Lower lobe of right lung (tissue), 2 donors: ENCODE results near the gene SNRPA1. TPM values are rescaled to one million over a fixed set of nuclear protein-coding genes. Genes with fewer than 3 reads are reported as not detected.

Experiments used
- ATAC-seq, 2 donors: fragments of 200-7000 bp; cut with Tn5 transposase; one replicate each; pipeline ENCODE4 v1.9.1; 2020 to 2022; ENCODE audit warnings: mild to moderate bottlenecking in 2 of 2, moderate library complexity in 2 of 2
- DNase-seq: peaks from one replicate; pipeline ENCODE4 v3.0.0-alpha.2; 2020
- H3K27ac ChIP-seq: fragments of 200-600 bp; one replicate; pipeline ENCODE4 v1.8.0; 2022
- H3K27me3 ChIP-seq: fragments of 200-600 bp; one replicate; pipeline ENCODE4 v1.8.0; 2022; ENCODE audit warnings: low read depth
- H3K36me3 ChIP-seq: fragments of 200-600 bp; one replicate; pipeline ENCODE4 v1.8.0; 2022; ENCODE audit warnings: mild to moderate bottlenecking
- H3K4me1 ChIP-seq: fragments of 200-600 bp; one replicate; pipeline ENCODE4 v1.8.0; 2022
- H3K4me3 ChIP-seq: fragments of 200-600 bp; one replicate; pipeline ENCODE4 v1.8.0; 2022; ENCODE audit warnings: mild to moderate bottlenecking
- H3K9me3 ChIP-seq: fragments of 200-600 bp; one replicate; pipeline ENCODE4 v1.8.0; 2022
- intact Hi-C: fragments of 100-400 bp; cut with DNase I; formaldehyde crosslinking; loops from one replicate; pipeline ENCODE4 v1.11.0; 2022
- total RNA-seq: library from RNA; stranded (reverse); fragmentation: NEBNext Ultra II Directional; extraction: Animal tissue kit (Norgen Biotek cat#: 25700); gene quantifications from one replicate; pipeline ENCODE4 v1.2.1, GENCODE V29; 2021
- TF ChIP-seq, protein P1 (sequence below): fragments of 200-600 bp; IDR thresholded peaks from one replicate; pipeline ENCODE4 v1.8.0; 2022; ENCODE audit warnings: antibody characterized with exemption, mild to moderate bottlenecking
- donor health status: DM: no; HTN: yes; CAD: no; lungs with severe emphysema.

SNRPA1 gene
- total RNA-seq, 1 donor from 2014 or later, result 35.4 TPM

DNA sequence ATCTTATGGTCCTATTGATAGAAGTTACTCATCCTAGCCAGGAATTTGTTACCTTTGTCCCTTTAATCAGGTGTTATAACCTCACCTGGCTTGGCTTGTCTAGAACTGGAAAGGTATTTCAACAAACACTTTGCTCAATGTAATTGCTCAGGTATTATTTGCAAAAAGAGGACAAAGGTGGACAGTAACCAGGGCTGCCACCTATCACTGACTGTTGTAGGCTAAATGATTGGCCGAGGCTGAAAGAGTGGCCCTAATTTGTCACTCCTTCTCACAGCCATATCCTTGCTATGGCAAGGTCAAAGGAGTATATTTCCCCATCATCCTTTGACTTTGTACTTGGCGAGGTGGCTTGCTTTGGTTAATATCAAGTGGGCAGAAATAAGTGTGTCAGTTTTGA, 15.0 kb downstream of the SNRPA1 start:
- Histone ChIP-seq H3K4me1 (peaks cover 20% of the 10 kb centered on the region), H3K27me3 (no peaks in the 10 kb centered on the region), H3K27ac (no peak overlapping the region), H3K36me3 (peaks cover 61% of the 10 kb centered on the region), H3K9me3 (no peaks in the 10 kb centered on the region), H3K4me3 (no peak overlapping the region)
- intact Hi-C loops, result no loop called here
- ATAC-seq (no peak), DNase-seq (no peak)
- TF ChIP-seq, protein P1, sequence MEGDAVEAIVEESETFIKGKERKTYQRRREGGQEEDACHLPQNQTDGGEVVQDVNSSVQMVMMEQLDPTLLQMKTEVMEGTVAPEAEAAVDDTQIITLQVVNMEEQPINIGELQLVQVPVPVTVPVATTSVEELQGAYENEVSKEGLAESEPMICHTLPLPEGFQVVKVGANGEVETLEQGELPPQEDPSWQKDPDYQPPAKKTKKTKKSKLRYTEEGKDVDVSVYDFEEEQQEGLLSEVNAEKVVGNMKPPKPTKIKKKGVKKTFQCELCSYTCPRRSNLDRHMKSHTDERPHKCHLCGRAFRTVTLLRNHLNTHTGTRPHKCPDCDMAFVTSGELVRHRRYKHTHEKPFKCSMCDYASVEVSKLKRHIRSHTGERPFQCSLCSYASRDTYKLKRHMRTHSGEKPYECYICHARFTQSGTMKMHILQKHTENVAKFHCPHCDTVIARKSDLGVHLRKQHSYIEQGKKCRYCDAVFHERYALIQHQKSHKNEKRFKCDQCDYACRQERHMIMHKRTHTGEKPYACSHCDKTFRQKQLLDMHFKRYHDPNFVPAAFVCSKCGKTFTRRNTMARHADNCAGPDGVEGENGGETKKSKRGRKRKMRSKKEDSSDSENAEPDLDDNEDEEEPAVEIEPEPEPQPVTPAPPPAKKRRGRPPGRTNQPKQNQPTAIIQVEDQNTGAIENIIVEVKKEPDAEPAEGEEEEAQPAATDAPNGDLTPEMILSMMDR, result no peak

DNA sequence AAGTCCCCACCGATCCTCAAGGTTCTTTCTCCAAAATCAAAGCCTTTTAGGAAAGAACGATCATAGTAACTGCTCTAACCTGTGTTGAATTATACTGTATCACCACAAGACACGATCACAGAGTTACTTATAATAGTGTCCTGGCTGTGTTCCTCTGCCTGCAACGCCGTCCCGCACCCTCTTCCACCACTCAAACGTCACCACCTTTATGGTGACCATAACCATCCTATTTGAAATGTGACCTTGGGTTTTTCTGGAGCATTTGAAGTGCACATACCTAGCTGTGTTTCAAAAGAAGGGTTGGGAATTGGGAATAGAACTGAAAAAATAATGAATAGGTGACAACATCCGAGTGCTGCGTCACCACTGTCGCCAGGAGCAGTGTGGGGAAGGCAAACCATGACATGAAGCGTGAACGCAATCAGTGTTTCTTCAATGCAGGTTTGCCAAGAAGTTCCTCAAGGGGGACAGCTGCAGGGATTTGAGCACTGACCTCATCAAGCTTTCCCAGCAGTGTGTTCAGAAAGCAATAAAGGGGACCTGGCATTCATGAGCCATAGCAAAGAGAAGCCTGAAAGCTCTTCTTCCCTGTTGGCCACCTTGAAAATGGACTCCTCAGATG, 17.0 kb downstream of the SNRPA1 start:
- H3K27me3 ChIP-seq, result no peaks in the 10 kb centered on the region
- H3K36me3 ChIP-seq, result peaks cover 61% of the 10 kb centered on the region
- H3K9me3 ChIP-seq, result no peaks in the 10 kb centered on the region
- intact Hi-C loops, result no loop called here
- H3K4me3 ChIP-seq, result peak overlapping the region; percentile 89
- peaks cover 20% of the 10 kb centered on the region for H3K4me1 ChIP-seq
- TF ChIP-seq, protein P1, result no peak
- ATAC-seq, result no peak
- DNase-seq, result no peak
- H3K27ac ChIP-seq, result peak overlapping the region; percentile 93

DNA sequence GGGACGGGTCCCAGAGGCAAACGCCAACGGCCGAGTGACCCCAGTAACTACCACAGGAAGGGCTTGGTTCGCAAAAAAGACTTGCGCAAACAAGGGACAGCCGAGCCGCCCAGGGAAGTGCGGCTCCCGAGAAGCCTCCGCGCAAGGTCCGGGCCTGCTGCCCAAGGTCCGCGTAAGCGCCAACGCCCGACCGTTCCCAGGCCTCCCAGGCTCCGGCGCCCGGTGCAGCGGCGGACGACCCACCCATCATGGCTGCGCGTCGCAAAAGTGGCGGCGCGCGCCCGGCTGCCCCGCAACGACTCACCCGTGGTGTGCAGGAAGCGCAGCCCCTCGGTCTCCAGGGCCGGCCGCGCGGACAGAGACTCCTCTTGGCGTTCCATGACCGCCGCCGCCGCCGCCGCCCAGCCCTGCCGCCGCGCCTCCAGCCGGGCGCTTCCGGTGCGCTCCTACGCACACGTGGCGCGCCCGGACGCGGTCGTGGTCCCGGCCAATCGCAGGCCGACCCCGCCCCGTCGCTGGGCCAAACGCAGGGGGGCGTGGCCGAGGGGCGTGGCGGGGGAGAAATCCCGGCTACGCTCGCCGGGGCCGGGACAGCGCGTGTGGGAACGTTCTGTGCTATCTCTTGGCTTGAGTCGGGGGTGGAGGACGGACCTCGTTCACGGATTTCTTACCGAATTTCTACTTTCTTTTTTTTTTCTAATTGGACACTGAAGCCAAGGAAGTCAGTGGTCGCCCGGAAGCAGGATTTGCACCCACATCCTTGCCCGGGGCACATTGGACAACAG, 17.8 kb downstream of the SNRPA1 start, which contains the start of gene SELENOS:
Gene SELENOS, minus strand, starts transcription at position 448 of the 785 bp plus-strand sequence. Its CDS starts 68 bp downstream, at position 380.
- intact Hi-C loops, result no loop called here
- H3K9me3 ChIP-seq, result no peaks in the 10 kb centered on the region
- DNase-seq, result peak; percentile 94
- peak within 1 kb of the TSS; percentile 93 for H3K27ac ChIP-seq
- H3K4me1 ChIP-seq, result peaks cover 20% of the 10 kb centered on the region
- peak within 1 kb of the TSS; percentile 89 for H3K4me3 ChIP-seq
- TF ChIP-seq, protein P1, result no peak
- H3K27me3 ChIP-seq, result no peaks in the 10 kb centered on the region
- ATAC-seq, result peak; percentile 99
- H3K36me3 ChIP-seq, result peaks cover 61% of the 10 kb centered on the region

DNA sequence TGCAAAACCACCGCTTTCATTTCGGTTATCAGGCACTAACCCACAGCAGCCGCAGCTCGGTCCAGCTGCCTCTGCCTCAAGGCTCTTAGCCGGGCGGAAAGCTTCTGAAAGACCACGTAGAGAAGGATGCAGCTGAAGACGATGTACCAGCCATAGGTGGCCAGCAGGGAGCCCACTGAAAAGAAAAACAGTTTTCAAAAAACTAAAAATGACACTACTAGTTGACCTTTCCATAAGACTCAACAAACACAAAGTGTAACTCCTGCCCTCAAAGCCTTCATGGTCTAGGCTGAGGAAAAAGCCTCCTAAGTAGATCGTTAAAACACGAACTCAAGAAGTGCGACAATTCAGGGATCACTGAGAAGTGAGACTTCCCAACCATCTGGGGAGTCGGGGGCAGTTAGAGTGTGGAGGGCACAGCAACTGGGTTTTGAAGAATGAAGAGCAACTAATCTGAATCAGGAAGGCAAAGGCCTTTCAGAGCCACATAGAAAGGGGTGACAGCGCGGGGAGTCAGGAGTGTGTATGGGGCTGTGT, 18.5 kb downstream of the SNRPA1 start:
- Histone ChIP-seq H3K4me3 (peak overlapping the region; percentile 89), H3K4me1 (peaks cover 20% of the 10 kb centered on the region), H3K9me3 (no peaks in the 10 kb centered on the region), H3K36me3 (peaks cover 61% of the 10 kb centered on the region), H3K27ac (peak overlapping the region; percentile 93), H3K27me3 (no peaks in the 10 kb centered on the region)
- DNase-seq, result no peak
- TF ChIP-seq, protein P1, result no peak
- intact Hi-C loops, result no loop called here
- peak; percentile 5 to 15 for ATAC-seq

DNA sequence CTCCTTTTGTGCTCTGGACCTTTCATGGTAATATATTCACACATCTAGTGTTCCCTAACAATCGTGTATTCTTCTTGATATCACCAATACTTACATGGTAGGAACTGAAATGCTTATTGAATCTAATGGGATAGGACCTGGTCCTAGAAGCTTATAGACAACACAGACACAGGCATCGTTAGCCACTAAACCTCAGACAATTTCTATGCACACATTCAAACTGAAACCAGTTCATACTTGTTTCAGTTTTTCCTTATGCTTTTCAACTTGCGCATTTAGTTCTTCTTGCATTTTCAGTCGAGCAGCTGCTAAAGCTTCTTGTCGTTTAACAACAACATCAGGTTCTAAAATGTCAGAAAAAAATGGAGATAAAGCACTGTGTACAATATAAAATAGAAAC, 20.0 kb downstream of the SNRPA1 start:
- H3K4me1 ChIP-seq, result peaks cover 20% of the 10 kb centered on the region
- intact Hi-C loops, result no loop called here
- H3K36me3 ChIP-seq, result peaks cover 61% of the 10 kb centered on the region
- DNase-seq, result no peak
- H3K4me3 ChIP-seq, result no peak overlapping the region
- TF ChIP-seq, protein P1, result no peak
- H3K9me3 ChIP-seq, result no peaks in the 10 kb centered on the region
- H3K27me3 ChIP-seq, result no peaks in the 10 kb centered on the region
- no peak overlapping the region for H3K27ac ChIP-seq
- no peak for ATAC-seq
